ENCODE data around the gene DOK3. TPM values are rescaled to one million over a fixed set of nuclear protein-coding genes. Genes with fewer than 3 reads are reported as not detected.
A peak's percentile ranks its signal among the peaks of the same experiment; 100 is the strongest.

Gene DOK3
- total RNA-seq, 3 donors from 2014 or later = 3.7 to 10.3 (median 8.4) TPM

DNA sequence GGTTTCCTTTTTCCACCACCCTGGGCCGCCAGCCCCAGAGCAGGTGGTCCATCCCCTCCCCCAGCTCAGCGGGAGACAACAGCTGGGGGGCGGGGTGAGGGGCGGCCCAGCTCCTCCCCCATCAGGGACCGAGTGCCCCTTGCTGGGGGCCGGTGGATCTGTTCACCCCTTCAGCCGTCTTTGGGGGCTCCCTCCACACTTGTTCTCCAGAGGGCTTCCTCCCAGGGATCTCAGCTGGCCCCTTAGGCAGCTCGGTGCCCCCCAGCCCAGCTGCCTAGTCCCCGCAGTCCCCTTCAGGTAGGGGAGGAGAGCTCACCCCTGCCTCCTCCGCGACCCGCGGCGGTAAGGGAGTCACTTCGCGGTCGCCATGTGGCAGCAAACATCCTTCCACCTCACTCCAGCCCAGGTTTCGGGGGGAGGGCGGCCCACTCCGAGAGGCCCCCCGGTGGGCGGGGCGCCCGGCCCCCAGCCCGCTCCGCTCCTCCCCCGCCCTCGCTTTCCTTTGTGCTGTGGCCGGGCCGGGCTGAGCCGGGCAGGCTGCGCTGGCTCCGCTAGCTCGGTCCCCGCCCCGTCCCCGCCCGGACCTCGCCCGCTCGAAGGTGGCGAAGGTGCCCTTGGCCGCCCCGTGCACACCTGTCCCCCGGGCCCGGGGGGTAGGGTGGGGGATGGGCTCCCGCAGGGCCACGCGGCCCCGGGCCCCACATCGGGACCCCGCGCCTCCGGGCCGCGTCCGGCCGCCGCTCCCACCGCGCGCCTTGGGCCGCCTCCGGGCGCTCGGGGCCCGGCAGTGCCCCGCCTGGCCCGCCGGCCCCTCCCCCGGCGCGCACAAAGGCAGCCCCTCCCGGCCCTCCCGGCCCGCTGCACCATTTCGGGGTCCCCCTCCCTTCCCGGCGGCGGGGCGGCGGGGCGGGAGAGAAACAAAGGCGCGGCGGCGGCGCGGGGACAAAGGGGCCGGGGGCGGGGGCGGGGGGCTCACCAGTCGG lies 36.9 kb downstream of the DOK3 start:
- ATAC-seq = peak; percentile 69
- Histone ChIP-seq H3K4me3 (peak overlapping the region; percentile 28), H3K36me3 (ENCODE audit: low read depth) (no peaks in the 10 kb centered on the region), H3K4me1 (ENCODE audit: low read depth) (peaks cover 10% of the 10 kb centered on the region), H3K9me3 (no peaks in the 10 kb centered on the region)
- DNase-seq = peak; percentile 47 to 69 (median 67)
- TF ChIP-seq, protein P1, sequence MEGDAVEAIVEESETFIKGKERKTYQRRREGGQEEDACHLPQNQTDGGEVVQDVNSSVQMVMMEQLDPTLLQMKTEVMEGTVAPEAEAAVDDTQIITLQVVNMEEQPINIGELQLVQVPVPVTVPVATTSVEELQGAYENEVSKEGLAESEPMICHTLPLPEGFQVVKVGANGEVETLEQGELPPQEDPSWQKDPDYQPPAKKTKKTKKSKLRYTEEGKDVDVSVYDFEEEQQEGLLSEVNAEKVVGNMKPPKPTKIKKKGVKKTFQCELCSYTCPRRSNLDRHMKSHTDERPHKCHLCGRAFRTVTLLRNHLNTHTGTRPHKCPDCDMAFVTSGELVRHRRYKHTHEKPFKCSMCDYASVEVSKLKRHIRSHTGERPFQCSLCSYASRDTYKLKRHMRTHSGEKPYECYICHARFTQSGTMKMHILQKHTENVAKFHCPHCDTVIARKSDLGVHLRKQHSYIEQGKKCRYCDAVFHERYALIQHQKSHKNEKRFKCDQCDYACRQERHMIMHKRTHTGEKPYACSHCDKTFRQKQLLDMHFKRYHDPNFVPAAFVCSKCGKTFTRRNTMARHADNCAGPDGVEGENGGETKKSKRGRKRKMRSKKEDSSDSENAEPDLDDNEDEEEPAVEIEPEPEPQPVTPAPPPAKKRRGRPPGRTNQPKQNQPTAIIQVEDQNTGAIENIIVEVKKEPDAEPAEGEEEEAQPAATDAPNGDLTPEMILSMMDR (IDR thresholded peaks at IDR 0.05) = no peak
- intact Hi-C loops (cut with DNase I, micrococcal nuclease) = no loop called here

DNA sequence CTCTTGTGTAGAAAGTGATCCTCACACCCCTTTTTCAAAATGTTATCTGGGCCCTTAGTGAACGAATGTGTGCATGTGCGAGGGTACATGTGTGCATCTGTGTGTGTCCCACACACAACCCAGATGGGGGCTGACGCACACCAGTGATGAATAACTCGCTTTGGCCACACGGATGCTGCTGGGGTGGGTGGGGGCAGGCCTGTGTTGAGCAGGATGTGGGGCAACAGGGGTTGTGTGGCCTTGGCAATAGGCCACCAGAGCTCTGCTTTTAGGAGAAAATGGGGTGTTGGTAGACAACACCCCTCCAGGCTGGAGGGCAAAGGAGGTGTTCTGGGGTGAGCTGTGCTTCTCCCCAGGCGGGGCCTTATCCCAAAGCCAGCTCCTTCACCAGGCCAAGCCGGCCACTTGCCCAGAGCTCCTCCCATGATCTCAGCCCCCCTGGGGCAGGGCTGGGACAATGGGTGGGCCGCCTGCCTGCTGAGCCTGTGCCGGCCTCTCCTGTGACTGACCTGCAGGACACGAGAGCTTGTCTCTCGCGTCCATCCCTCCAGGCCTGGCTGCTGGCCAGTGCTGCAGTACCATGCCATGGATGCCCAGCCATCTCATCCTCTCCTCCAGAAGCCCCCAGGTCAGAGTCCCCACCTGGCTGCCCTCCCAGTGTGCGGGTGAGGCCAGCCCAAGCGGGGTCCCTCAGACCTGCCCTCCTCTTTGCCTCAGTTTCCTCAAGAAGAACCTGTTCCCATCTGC lies 37.8 kb downstream of the DOK3 start:
- no peaks in the 10 kb centered on the region for H3K9me3 ChIP-seq
- H3K4me3 ChIP-seq = no peak overlapping the region
- intact Hi-C loops (cut with DNase I, micrococcal nuclease) = no loop called here
- TF ChIP-seq, protein P1 (IDR thresholded peaks at IDR 0.05) = no peak
- no peaks in the 10 kb centered on the region for H3K36me3 ChIP-seq (ENCODE audit: low read depth)
- ATAC-seq (no peak), DNase-seq (peak in 2 of 3 donors; percentile 44 to 62)
- H3K4me1 ChIP-seq (ENCODE audit: low read depth) = peaks cover 10% of the 10 kb centered on the region

DNA sequence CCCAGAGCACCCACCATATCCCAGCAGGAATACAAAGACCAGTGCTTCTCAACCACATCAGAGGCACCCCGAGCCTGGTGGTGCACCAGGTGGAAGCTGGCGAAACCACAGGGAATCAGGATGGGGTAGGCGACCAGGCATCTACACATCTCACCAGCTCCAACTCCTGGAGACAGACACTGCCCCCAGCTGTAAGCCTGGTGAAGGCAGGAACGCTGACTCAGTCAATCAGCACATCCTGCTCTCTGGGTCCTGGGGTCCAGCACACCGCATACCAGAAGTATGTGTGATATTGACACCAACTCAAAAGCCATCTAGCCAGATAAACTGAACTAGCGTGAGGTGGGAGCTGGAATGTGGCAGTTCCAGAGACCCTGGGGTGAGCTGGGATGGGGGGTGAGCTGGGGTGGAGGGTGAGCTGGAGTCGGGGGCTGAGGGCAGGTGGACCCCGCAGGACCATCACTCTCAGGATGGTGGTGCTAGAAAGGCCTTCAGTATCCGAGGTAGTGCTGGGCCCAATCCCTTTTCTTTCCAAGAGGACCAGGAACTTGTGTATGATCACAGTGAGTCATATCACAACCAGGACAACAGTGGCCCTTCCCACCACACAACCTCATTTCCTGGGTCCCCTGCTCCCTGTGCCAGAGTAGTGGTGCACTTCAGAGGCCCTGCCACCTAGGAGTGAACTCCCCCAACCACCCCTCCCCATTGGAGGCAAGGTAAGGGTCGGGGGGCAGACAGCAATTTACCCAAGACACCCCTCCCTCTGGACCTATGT lies 38.7 kb downstream of the DOK3 start:
- Histone ChIP-seq H3K9me3 (no peaks in the 10 kb centered on the region), H3K36me3 (ENCODE audit: low read depth) (no peaks in the 10 kb centered on the region), H3K4me1 (ENCODE audit: low read depth) (peaks cover 10% of the 10 kb centered on the region), H3K4me3 (no peak overlapping the region)
- TF ChIP-seq, protein P1 (IDR thresholded peaks at IDR 0.05) = no peak
- intact Hi-C loops (cut with DNase I, micrococcal nuclease) = no loop called here
- ATAC-seq = peak; percentile 28
- DNase-seq = no peak

GRCh38 chr5:177469750-177470525 lies 39.7 kb downstream of the DOK3 start:
- intact Hi-C loops (cut with DNase I, micrococcal nuclease) = no loop called here
- peaks cover 10% of the 10 kb centered on the region for H3K4me1 ChIP-seq (ENCODE audit: low read depth)
- H3K4me3 ChIP-seq = no peak overlapping the region
- peak in 1 of 3 donors; percentile 41 for DNase-seq
- H3K36me3 ChIP-seq (ENCODE audit: low read depth) = no peaks in the 10 kb centered on the region
- H3K9me3 ChIP-seq = no peaks in the 10 kb centered on the region
- TF ChIP-seq, protein P1 (IDR thresholded peaks at IDR 0.05) = no peak
- ATAC-seq = no peak
